Keratinocyte (primary cell): Measurements from ENCODE around the gene SEC16B. TPM values are rescaled to one million over a fixed set of nuclear protein-coding genes. Genes with fewer than 3 reads are reported as not detected.

Experiments used
- DNase-seq: peaks from one replicate; pipeline ENCODE4 v3.0.0-alpha.2; 2011; ENCODE audit warnings: low read depth, missing footprints, low spot score
- FAIRE-seq: peaks from 2 replicates; lab custom pipeline; 2011; peaks lifted over from hg19 to GRCh38; lab: Jason Lieb, UNC
- H2AFZ ChIP-seq: 2 replicates; pipeline ENCODE4 v1.6.0; 2012; ENCODE audit warnings: low read length, control low read depth, inconsistent platforms; ENCODE audit not compliant: control insufficient read depth
- H3K27ac ChIP-seq: 2 replicates; pipeline ENCODE4 v1.5.1; 2011; ENCODE audit warnings: low read length; ENCODE audit not compliant: control insufficient read depth, insufficient read depth
- H3K27me3 ChIP-seq: 3 replicates; pipeline ENCODE4 v1.6.0; 2011; ENCODE audit warnings: low read length; ENCODE audit not compliant: control insufficient read depth, insufficient read depth; ENCODE audit errors: extremely low read depth
- H3K36me3 ChIP-seq, 2 experiments: 2 replicates in 1 of 2; 3 replicates in 1 of 2; pipeline ENCODE4 v1.5.1; 2011; ENCODE audit warnings: low read length in 2 of 2, mild to moderate bottlenecking in 1 of 2; ENCODE audit not compliant: control insufficient read depth in 2 of 2, insufficient read depth in 2 of 2; ENCODE audit errors: extremely low read depth in 1 of 2
- H3K4me1 ChIP-seq: 3 replicates; pipeline ENCODE4 v1.5.1; 2011; ENCODE audit warnings: low read length; ENCODE audit not compliant: control insufficient read depth, insufficient read depth; ENCODE audit errors: extremely low read depth
- H3K4me2 ChIP-seq: 3 replicates; pipeline ENCODE4 v1.6.0; 2011; ENCODE audit warnings: low read depth, low read length; ENCODE audit not compliant: control insufficient read depth, insufficient read depth; ENCODE audit errors: extremely low read depth
- H3K4me3 ChIP-seq, 3 experiments: fragments of 200-600 bp in 1 of 3; sonication (generic) in 1 of 3; 2 replicates in 2 of 3; 3 replicates in 1 of 3; pipeline ENCODE4 v1.5.1; 2011 to 2016; ENCODE audit warnings: low read length in 3 of 3, mild to moderate bottlenecking in 3 of 3, control low read depth in 2 of 3, inconsistent platforms in 1 of 3, low read depth in 1 of 3, mixed read lengths in 1 of 3, mixed run types in 1 of 3, moderate library complexity in 1 of 3; ENCODE audit not compliant: control insufficient read depth in 2 of 3, insufficient read depth in 2 of 3; ENCODE audit errors: extremely low read depth in 1 of 3
- H3K79me2 ChIP-seq: 2 replicates; pipeline ENCODE4 v1.6.0; 2012; ENCODE audit warnings: low read length; ENCODE audit not compliant: control insufficient read depth, insufficient read depth
- H3K9ac ChIP-seq: 3 replicates; pipeline ENCODE4 v1.6.0; 2011; ENCODE audit warnings: low read length; ENCODE audit not compliant: control insufficient read depth, insufficient read depth; ENCODE audit errors: extremely low read depth
- H3K9me1 ChIP-seq: 3 replicates; pipeline ENCODE4 v1.6.0; 2011; ENCODE audit warnings: low read length; ENCODE audit not compliant: control insufficient read depth, insufficient read depth; ENCODE audit errors: extremely low read depth
- H3K9me3 ChIP-seq: 2 replicates; pipeline ENCODE4 v1.5.1; 2012; ENCODE audit warnings: low read depth, low read length; ENCODE audit not compliant: control insufficient read depth
- H4K20me1 ChIP-seq: 3 replicates; pipeline ENCODE4 v1.6.0; 2011; ENCODE audit warnings: low read length; ENCODE audit not compliant: control insufficient read depth, insufficient read depth; ENCODE audit errors: extremely low read depth
- CTCF ChIP-seq, 3 experiments: IDR thresholded peaks in 1 of 3; conservative IDR thresholded peaks in 1 of 3; optimal IDR thresholded peaks in 1 of 3; 2 replicates in 2 of 3; 3 replicates in 1 of 3; pipeline versions ENCODE3 to v1.5.1; 2011; ENCODE audit warnings: low read length in 3 of 3, mild to moderate bottlenecking in 3 of 3, moderate library complexity in 2 of 3, control low read depth in 1 of 3, inconsistent platforms in 1 of 3; ENCODE audit not compliant: insufficient read depth in 2 of 3; ENCODE audit errors: extremely low read depth in 1 of 3
- EZH2 ChIP-seq: IDR thresholded peaks from one replicate; pipeline ENCODE4 v1.6.1; 2012; ENCODE audit warnings: inconsistent platforms, mild to moderate bottlenecking, low read length, moderate library complexity
- dilution Hi-C: fragments of 300-500 bp; cut with MboI; formaldehyde crosslinking; loops from one replicate; pipeline ENCODE4 v1.7.0; 2020; ENCODE audit warnings: low sequenced_read_pairs; ENCODE audit not compliant: extremely low pct_ligation_motif_present
- polyA plus RNA-seq, 5 experiments: library from polyadenylated mRNA; depleted of rRNA in 3 of 5; stranded (reverse) in 3 of 5; stranded (forward) in 1 of 5; unstranded in 1 of 5; fragments of >200 nt; gene quantifications; 1 replicate in 1 of 5; 2 replicates in 3 of 5; 3 replicates in 1 of 5; pipeline versions ENCODE4 v1.2.1 to v1.2.3, GENCODE V29; 2011 to 2012; ENCODE audit warnings: missing spikeins in 2 of 5, low read depth in 1 of 5, low replicate concordance in 1 of 5

Gene SEC16B
- polyA plus RNA-seq, 1 donor (not counting 4 experiments of a cell fraction or from before 2014, with no cell fraction given), result 1.2 TPM

DNA sequence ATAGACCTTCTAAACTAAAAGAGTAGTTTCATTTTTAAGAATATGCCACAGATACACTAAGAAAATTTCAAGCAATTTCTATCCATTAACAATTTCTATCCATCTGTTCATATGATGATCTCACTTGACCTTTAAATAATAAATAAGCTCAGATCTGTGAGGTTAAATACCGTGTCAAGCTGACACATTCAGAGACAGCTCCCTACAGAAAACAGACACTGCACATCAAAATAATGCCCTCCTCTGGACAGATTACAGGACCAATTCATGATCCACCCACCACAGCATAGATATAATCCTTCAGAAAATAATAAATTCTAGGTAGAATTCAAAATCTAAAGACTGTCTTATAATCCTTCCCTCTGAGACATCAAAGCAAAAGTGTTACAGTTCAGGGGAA is 49.4 kb upstream of the SEC16B start:
- DNase-seq, result no peak
- Histone ChIP-seq H3K4me1 (no peaks in the 10 kb centered on the region), H3K36me3 (peaks cover 0 to 2% of the 10 kb centered on the region in 2 experiments), H3K4me3 (no peak overlapping the region), H4K20me1 (no peaks in the 10 kb centered on the region), H3K4me2 (no peak overlapping the region), H3K9me1 (no peaks in the 10 kb centered on the region), H3K9me3 (no peaks in the 10 kb centered on the region), H3K27me3 (no peaks in the 10 kb centered on the region), H3K9ac (no peak overlapping the region), H2AFZ (no peak overlapping the region), H3K27ac (no peak overlapping the region), H3K79me2 (no peaks in the 10 kb centered on the region)
- no peak for FAIRE-seq
- TF ChIP-seq EZH2, result no peak
- TF ChIP-seq CTCF (optimal IDR thresholded peaks at IDR 0.05 in 1 of 3, IDR thresholded peaks at IDR 0.05 in 1 of 3, conservative IDR thresholded peaks at IDR 0.05 in 1 of 3; ENCODE audit: extremely low read depth in 1 of 3, insufficient read depth in 2 of 3, low read length in 3 of 3), result no peak
- dilution Hi-C loops, result no loop called here

GRCh38 chr1:178017517-178017916 is 47.7 kb upstream of the SEC16B start:
- Histone ChIP-seq H4K20me1 (no peaks in the 10 kb centered on the region), H3K9me3 (no peaks in the 10 kb centered on the region), H3K36me3 (peaks cover 0 to 2% of the 10 kb centered on the region in 2 experiments), H3K4me2 (no peak overlapping the region), H3K27ac (no peak overlapping the region), H2AFZ (no peak overlapping the region), H3K4me1 (no peaks in the 10 kb centered on the region), H3K4me3 (no peak overlapping the region), H3K9me1 (no peaks in the 10 kb centered on the region), H3K9ac (no peak overlapping the region), H3K79me2 (no peaks in the 10 kb centered on the region), H3K27me3 (no peaks in the 10 kb centered on the region)
- FAIRE-seq (no peak), DNase-seq (no peak)
- dilution Hi-C loops, result no loop called here
- no peak for TF ChIP-seq CTCF (optimal IDR thresholded peaks at IDR 0.05 in 1 of 3, IDR thresholded peaks at IDR 0.05 in 1 of 3, conservative IDR thresholded peaks at IDR 0.05 in 1 of 3; ENCODE audit: extremely low read depth in 1 of 3, insufficient read depth in 2 of 3, low read length in 3 of 3)
- no peak for TF ChIP-seq EZH2
